Hepatocyte (in vitro differentiated cells): ENCODE results near the gene MAST4. TPM values are rescaled to one million over a fixed set of nuclear protein-coding genes. Genes with fewer than 3 reads are reported as not detected.
A peak's percentile ranks its signal among the peaks of the same experiment; 100 is the strongest.

Source experiments
- DNase-seq: peaks from one replicate; pipeline ENCODE4 v3.0.0-alpha.2; 2016; ENCODE audit warnings: low spot score
- H2AFZ ChIP-seq: fragments of 200-600 bp; sonication (generic); 2 replicates; pipeline ENCODE4 v1.6.0; 2016; ENCODE audit warnings: antibody characterized with exemption, mild to moderate bottlenecking
- H3K27ac ChIP-seq: fragments of 200-600 bp; sonication (generic); 2 replicates; pipeline ENCODE4 v1.5.1; 2016; ENCODE audit warnings: mild to moderate bottlenecking
- H3K27me3 ChIP-seq: fragments of 200-600 bp; sonication (generic); 2 replicates; pipeline ENCODE4 v1.6.1; 2016
- H3K36me3 ChIP-seq: fragments of 200-600 bp; sonication (generic); replicated peaks from 2 replicates; pipeline ENCODE4 v1.5.1; 2016; ENCODE audit warnings: low read depth; ENCODE audit not compliant: insufficient read depth
- H3K4me1 ChIP-seq: fragments of 200-600 bp; sonication (generic); 2 replicates; pipeline ENCODE4 v1.5.1; 2016; ENCODE audit warnings: mild to moderate bottlenecking, moderate library complexity; ENCODE audit not compliant: insufficient read depth
- H3K4me2 ChIP-seq: fragments of 200-600 bp; sonication (generic); 2 replicates; pipeline ENCODE4 v1.6.0; 2016
- H3K4me3 ChIP-seq: fragments of 200-600 bp; sonication (generic); 2 replicates; pipeline ENCODE4 v1.5.1; 2016; ENCODE audit warnings: mild to moderate bottlenecking
- H3K79me2 ChIP-seq: fragments of 200-600 bp; sonication (generic); 2 replicates; pipeline ENCODE4 v1.6.0; 2017; ENCODE audit warnings: mild to moderate bottlenecking
- H3K9me2 ChIP-seq: fragments of 200-600 bp; sonication (generic); replicated peaks from 2 replicates; pipeline ENCODE4 v1.6.0; 2017; ENCODE audit warnings: mild to moderate bottlenecking; ENCODE audit not compliant: insufficient read depth
- H3K9me3 ChIP-seq: fragments of 200-600 bp; sonication (generic); 2 replicates; pipeline ENCODE4 v1.5.1; 2016; ENCODE audit warnings: low read depth, mild to moderate bottlenecking
- H4K20me1 ChIP-seq: fragments of 200-600 bp; sonication (generic); 2 replicates; pipeline ENCODE4 v1.6.0; 2016; ENCODE audit warnings: mild to moderate bottlenecking; ENCODE audit not compliant: insufficient read depth, poor library complexity, severe bottlenecking
- EZH2 ChIP-seq: fragments of 200-600 bp; sonication (generic); IDR thresholded peaks from 2 replicates; pipeline ENCODE4 v1.6.1; 2016; ENCODE audit warnings: antibody characterized with exemption, mild to moderate bottlenecking, borderline replicate concordance
- EZH2phosphoT487 ChIP-seq: fragments of 200-600 bp; sonication (generic); IDR thresholded peaks from one replicate; pipeline ENCODE4 v1.6.1; 2018; ENCODE audit warnings: antibody characterized with exemption, mild to moderate bottlenecking, low read depth, moderate library complexity; ENCODE audit not compliant: unreplicated experiment, severe bottlenecking
- WGBS: methylation state at CpG from one replicate; pipeline ENCODE4 v1.1.6; 2016; ENCODE audit warnings: low lambda C conversion rate; ENCODE audit errors: missing lambda C conversion rate; 5-methylcytosine and 5-hydroxymethylcytosine counted together
- polyA plus RNA-seq: library from polyadenylated mRNA; unstranded; fragments of >200 nt; fragmentation: Nextera tagmentation; extraction: Ambion mirVana; gene quantifications from 2 replicates; pipeline ENCODE4 v1.2.1, GENCODE V29; 2016
- total RNA-seq: library from RNA; depleted of rRNA; stranded (reverse); fragments of >200 nt; gene quantifications from 2 replicates; pipeline ENCODE4 v1.2.3, GENCODE V29; 2014
- TF ChIP-seq, protein P1 (sequence below): fragments of 200-600 bp; sonication (generic); IDR thresholded peaks from 2 replicates; pipeline ENCODE4 v1.5.1; 2016; ENCODE audit warnings: antibody characterized with exemption, mild to moderate bottlenecking; ENCODE audit not compliant: poor library complexity

Gene MAST4
- total and polyA plus RNA-seq, 2 experiments from 2014 or later = 11.7 to 13.2 TPM

DNA sequence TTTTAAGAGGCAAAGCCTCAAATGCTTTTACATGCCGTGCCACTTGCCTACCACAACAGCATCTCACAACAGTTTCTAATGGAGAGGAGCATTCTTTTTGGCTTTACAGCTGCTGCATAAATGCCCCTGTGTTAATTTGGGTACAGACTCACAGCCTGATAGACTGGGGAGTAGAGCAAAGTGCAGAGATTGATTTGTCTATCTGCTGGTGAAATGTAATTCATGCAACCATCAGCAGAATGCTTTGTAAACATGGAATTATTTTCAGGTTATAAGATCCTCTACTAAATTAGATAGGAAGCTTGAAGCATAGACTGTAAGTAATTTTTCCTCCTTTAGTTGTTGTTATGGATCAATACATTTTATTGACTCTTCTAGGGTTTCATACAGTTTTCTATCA, 430.1 kb downstream of the MAST4 start:
- 85% methylated on average over 1 of the region's 1 CpG for WGBS
- Histone ChIP-seq H3K27me3 (no peaks in the 10 kb centered on the region), H3K79me2 (peaks cover 74% of the 10 kb centered on the region), H3K36me3 (no peaks in the 10 kb centered on the region), H3K9me2 (no peaks in the 10 kb centered on the region), H3K4me2 (no peak overlapping the region), H2AFZ (no peak overlapping the region), H4K20me1 (no peaks in the 10 kb centered on the region), H3K4me1 (peaks cover 9% of the 10 kb centered on the region), H3K4me3 (no peak overlapping the region), H3K9me3 (no peaks in the 10 kb centered on the region), H3K27ac (no peak overlapping the region)
- TF ChIP-seq EZH2phosphoT487 (no peak), EZH2 (no peak)
- TF ChIP-seq, protein P1, sequence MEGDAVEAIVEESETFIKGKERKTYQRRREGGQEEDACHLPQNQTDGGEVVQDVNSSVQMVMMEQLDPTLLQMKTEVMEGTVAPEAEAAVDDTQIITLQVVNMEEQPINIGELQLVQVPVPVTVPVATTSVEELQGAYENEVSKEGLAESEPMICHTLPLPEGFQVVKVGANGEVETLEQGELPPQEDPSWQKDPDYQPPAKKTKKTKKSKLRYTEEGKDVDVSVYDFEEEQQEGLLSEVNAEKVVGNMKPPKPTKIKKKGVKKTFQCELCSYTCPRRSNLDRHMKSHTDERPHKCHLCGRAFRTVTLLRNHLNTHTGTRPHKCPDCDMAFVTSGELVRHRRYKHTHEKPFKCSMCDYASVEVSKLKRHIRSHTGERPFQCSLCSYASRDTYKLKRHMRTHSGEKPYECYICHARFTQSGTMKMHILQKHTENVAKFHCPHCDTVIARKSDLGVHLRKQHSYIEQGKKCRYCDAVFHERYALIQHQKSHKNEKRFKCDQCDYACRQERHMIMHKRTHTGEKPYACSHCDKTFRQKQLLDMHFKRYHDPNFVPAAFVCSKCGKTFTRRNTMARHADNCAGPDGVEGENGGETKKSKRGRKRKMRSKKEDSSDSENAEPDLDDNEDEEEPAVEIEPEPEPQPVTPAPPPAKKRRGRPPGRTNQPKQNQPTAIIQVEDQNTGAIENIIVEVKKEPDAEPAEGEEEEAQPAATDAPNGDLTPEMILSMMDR = no peak
- DNase-seq = no peak

DNA sequence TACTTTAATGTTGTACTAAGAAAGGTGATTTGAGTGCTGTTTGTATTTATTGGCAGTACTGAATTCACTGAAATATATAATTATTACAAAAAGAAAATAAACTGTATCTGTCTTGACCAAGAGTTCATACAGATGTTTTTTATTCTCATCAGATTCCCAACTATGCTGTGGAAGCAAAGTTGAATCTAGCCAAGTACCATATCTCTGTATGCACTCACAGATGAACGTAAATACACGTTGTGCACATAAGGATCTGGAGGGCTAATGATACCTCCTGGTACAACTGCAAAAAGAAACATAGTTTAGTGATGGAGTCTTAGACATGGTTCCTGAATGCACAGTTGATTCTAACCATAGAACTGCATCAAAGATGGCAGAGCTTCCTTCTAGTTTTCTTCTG, 431.0 kb downstream of the MAST4 start:
- DNase-seq = no peak
- no peak overlapping the region for H3K4me2 ChIP-seq
- H3K36me3 ChIP-seq = no peaks in the 10 kb centered on the region
- no peaks in the 10 kb centered on the region for H4K20me1 ChIP-seq
- 72% methylated on average over 2 of the region's 2 CpGs for WGBS
- H3K4me1 ChIP-seq = peaks cover 10% of the 10 kb centered on the region
- H2AFZ ChIP-seq = no peak overlapping the region
- no peaks in the 10 kb centered on the region for H3K9me2 ChIP-seq
- H3K4me3 ChIP-seq = no peak overlapping the region
- TF ChIP-seq, protein P1 = no peak
- no peak for TF ChIP-seq EZH2phosphoT487
- TF ChIP-seq EZH2 = no peak
- H3K79me2 ChIP-seq = peaks cover 74% of the 10 kb centered on the region
- H3K9me3 ChIP-seq = no peaks in the 10 kb centered on the region
- no peaks in the 10 kb centered on the region for H3K27me3 ChIP-seq
- no peak overlapping the region for H3K27ac ChIP-seq

DNA sequence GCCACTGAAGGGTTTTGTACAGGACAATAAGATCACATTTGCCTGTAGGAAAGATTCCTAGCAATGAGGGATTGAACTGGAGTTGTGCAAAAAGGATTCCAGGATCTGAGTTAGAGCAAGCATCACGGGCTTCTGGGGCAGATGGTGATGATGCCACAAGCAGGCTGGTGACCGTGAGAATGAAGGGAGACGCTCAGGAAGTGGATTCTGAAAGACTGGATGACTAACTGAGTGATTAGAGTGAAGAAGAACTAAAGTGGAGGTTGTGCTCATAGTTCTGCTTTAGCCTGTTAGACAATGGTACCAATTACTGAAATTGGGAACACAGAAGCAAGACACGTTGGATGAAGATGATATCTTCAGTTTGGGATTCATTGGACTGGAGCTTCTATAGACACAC, 432.2 kb downstream of the MAST4 start:
- no peaks in the 10 kb centered on the region for H3K9me2 ChIP-seq

More for the DNA sequence above, 432.2 kb downstream of the MAST4 start:
- TF ChIP-seq, protein P1 = no peak
- TF ChIP-seq EZH2phosphoT487 (no peak), EZH2 (no peak)
- Histone ChIP-seq H3K79me2 (peaks cover 67% of the 10 kb centered on the region), H3K4me1 (peaks cover 14% of the 10 kb centered on the region), H3K4me2 (no peak overlapping the region), H3K4me3 (no peak overlapping the region), H3K27ac (peak overlapping the region; percentile 43), H2AFZ (no peak overlapping the region), H3K9me3 (no peaks in the 10 kb centered on the region), H4K20me1 (no peaks in the 10 kb centered on the region), H3K27me3 (no peaks in the 10 kb centered on the region), H3K36me3 (no peaks in the 10 kb centered on the region)
- no peak for DNase-seq
- 96% methylated on average over 4 of the region's 4 CpGs for WGBS
